ENCODE results near the gene CAPZB. TPM values are rescaled to one million over a fixed set of nuclear protein-coding genes. Genes with fewer than 3 reads are reported as not detected.

The CAPZB gene
- total RNA-seq, 1 donor from 2014 or later: 262 TPM

- no peak for ATAC-seq
These were observed 104.1 kb downstream of the CAPZB start for GRCh38 chr1:19381261-19381660.

GRCh38 chr1:19377812-19378718 lies 107.3 kb downstream of the CAPZB start:
- ATAC-seq: peak; percentile 73

GRCh38 chr1:19376428-19377372 lies 108.6 kb downstream of the CAPZB start:
- no peak for ATAC-seq

- no peak for ATAC-seq
These were observed 109.5 kb downstream of the CAPZB start for GRCh38 chr1:19375631-19376400.

GRCh38 chr1:19374926-19375325 lies 110.4 kb downstream of the CAPZB start:
- no peak for ATAC-seq

- no peak for ATAC-seq
These were observed 111.1 kb downstream of the CAPZB start for GRCh38 chr1:19374083-19374801.

GRCh38 chr1:19373211-19374082 lies 111.9 kb downstream of the CAPZB start:
- no peak for ATAC-seq

GRCh38 chr1:19372602-19373001 lies 112.7 kb downstream of the CAPZB start:
- no peak for ATAC-seq

- no peak for ATAC-seq
These were observed 113.2 kb downstream of the CAPZB start for GRCh38 chr1:19372136-19372514.

GRCh38 chr1:19371226-19372135 lies 113.9 kb downstream of the CAPZB start:
- no peak for ATAC-seq

- peak; percentile 2 for ATAC-seq
These were observed 114.7 kb downstream of the CAPZB start for GRCh38 chr1:19370453-19371170.

- peak; percentile 67 for ATAC-seq
These were observed 115.8 kb downstream of the CAPZB start for GRCh38 chr1:19369396-19370090.

- no peak for ATAC-seq
These were observed 116.4 kb downstream of the CAPZB start for GRCh38 chr1:19368964-19369363.

GRCh38 chr1:19368050-19368449 lies 117.3 kb downstream of the CAPZB start:
- no peak for ATAC-seq

GRCh38 chr1:19367584-19368041 lies 117.7 kb downstream of the CAPZB start:
- ATAC-seq: peak; percentile 27

GRCh38 chr1:19366599-19367536 lies 118.5 kb downstream of the CAPZB start:
- ATAC-seq: peak; percentile 37

GRCh38 chr1:19365721-19366120 lies 119.6 kb downstream of the CAPZB start:
- no peak for ATAC-seq
